Spleen (tissue), 7 donors: ENCODE data around the gene ATP4B.

Experiments
- POLR2A ChIP-seq, 3 donors: fragments of 450-650 bp; IDR thresholded peaks; one replicate each; pipeline ENCODE4 v1.5.1; 2017; ENCODE audit warnings: antibody characterized with exemption in 3 of 3, mild to moderate bottlenecking in 1 of 3
- POLR2AphosphoS5 ChIP-seq, 3 donors: sonication (generic); formaldehyde crosslinking; IDR thresholded peaks; one replicate each; pipeline ENCODE4 v1.5.1; 2017; ENCODE audit warnings: antibody characterized with exemption in 3 of 3
- TF ChIP-seq, protein P1 (sequence below), 11 experiments: fragments of 200-600 bp in 7 of 11; fragments of 450-650 bp in 4 of 11; sonication (generic) in 4 of 11; IDR thresholded peaks in 8 of 11; conservative IDR thresholded peaks in 3 of 11; 1 replicate in 7 of 11; 2 replicates in 4 of 11; pipeline versions ENCODE4 v1.4.0 to v1.8.0; 2016 to 2021; ENCODE audit warnings: antibody characterized with exemption in 11 of 11, inconsistent platforms in 4 of 11, mild to moderate bottlenecking in 1 of 11
- donor health status: DM: no; HTN: no; CAD: no; lungs with moderate emphysema.
- donor health status: DM: no; HTN: no; CAD: no.
- donor health status: DM: no; HTN: no; CAD: no.

DNA sequence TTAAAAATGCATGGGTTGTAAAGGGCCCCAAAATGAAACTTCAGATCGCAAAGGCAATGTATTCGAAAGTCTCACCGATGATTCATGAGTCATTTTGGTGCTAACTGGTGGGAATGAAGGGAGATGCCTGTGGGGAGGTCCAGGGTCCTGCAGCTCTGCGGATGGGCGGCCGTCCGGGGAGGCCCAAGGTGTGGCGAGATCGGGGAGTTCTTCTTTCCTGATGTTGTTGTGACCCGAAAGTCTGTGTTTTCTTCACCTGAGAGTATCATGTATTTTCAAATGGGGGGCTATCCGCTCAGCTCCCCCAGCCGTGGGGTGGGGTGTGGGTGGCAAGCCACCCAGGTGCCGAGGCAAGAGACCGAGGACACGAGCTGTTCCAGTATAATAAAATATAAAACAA is 37.0 kb downstream of the ATP4B start:
- TF ChIP-seq, protein P1, sequence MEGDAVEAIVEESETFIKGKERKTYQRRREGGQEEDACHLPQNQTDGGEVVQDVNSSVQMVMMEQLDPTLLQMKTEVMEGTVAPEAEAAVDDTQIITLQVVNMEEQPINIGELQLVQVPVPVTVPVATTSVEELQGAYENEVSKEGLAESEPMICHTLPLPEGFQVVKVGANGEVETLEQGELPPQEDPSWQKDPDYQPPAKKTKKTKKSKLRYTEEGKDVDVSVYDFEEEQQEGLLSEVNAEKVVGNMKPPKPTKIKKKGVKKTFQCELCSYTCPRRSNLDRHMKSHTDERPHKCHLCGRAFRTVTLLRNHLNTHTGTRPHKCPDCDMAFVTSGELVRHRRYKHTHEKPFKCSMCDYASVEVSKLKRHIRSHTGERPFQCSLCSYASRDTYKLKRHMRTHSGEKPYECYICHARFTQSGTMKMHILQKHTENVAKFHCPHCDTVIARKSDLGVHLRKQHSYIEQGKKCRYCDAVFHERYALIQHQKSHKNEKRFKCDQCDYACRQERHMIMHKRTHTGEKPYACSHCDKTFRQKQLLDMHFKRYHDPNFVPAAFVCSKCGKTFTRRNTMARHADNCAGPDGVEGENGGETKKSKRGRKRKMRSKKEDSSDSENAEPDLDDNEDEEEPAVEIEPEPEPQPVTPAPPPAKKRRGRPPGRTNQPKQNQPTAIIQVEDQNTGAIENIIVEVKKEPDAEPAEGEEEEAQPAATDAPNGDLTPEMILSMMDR (IDR thresholded peaks at IDR 0.05 in 8 of 11, conservative IDR thresholded peaks at IDR 0.05 in 3 of 11) = no peak
- no peak for TF ChIP-seq POLR2A (IDR thresholded peaks at IDR 0.05)
- no peak for TF ChIP-seq POLR2AphosphoS5 (IDR thresholded peaks at IDR 0.05)
